ENCODE data around the gene SPATC1L.
A peak's percentile ranks its signal among the peaks of the same experiment; 100 is the strongest.

Gene SPATC1L

GRCh38 chr21:46161633-46162592, 22.3 kb downstream of the SPATC1L start:
- no peak for DNase-seq (ENCODE audit: low read depth in 3 of 3)

GRCh38 chr21:46160907-46161632, 23.2 kb downstream of the SPATC1L start:
- DNase-seq (ENCODE audit: low read depth in 3 of 3): no peak

GRCh38 chr21:46160657-46160906, 23.7 kb downstream of the SPATC1L start:
- no peak for DNase-seq (ENCODE audit: low read depth in 3 of 3)

GRCh38 chr21:46159841-46160656, 24.2 kb downstream of the SPATC1L start:
- DNase-seq (ENCODE audit: low read depth in 3 of 3): no peak

- DNase-seq (ENCODE audit: low read depth in 3 of 3): no peak
Measured at GRCh38 chr21:46159390-46159789, 24.9 kb downstream of the SPATC1L start.

- DNase-seq (ENCODE audit: low read depth in 3 of 3): no peak
Measured at GRCh38 chr21:46158666-46159300, 25.5 kb downstream of the SPATC1L start.

GRCh38 chr21:46157987-46158451, 26.2 kb downstream of the SPATC1L start:
- DNase-seq (ENCODE audit: low read depth in 3 of 3): no peak

DNA sequence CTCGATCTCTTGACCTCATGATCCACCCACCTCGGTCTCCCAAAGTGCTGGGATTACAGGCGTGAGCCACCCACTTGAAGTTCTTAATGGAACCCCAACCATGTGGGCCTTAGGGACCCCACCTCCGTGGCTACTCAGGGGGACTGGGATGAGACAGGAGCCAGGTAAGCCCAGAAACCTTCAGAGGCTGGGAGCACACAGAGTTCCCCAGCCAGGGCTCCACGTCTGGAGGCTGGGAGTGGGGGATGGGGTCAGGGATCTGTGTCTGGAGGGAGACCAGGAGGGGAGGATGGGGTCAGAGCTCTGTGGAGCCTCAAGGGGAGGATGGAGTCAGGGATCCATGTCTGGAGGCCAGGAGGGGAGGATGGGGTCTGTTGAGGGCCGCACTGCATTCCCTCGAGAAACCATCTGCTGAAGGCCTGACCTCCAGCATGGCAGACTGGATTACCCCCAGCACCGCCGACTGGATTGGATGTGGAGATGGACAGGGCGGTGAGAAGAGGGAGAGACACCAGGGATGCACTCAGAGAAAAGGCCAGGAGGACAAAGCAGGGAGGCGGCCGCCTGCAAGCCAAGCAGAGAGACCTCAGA, 26.8 kb downstream of the SPATC1L start:
- DNase-seq (ENCODE audit: low read depth in 3 of 3): no peak

DNA sequence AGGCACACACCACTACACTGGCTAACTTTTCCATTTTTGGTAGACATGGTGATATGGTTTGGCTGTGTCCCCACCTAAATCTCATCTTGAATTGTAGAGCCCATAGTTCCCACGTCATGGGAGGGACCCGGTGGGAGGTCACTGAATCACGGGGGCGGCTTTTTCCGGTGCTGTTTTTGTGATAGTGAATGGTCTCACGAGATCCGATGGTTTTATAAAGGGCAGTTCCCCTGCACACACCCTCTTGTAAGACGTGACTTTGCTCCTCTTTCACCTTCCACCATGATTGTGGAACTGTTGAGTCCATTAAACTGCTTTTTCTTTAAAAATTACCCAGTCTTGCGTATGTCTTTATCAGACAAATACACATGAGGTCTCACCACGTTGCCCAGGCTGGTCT, 27.6 kb downstream of the SPATC1L start:
- no peak for DNase-seq (ENCODE audit: low read depth in 3 of 3)

DNA sequence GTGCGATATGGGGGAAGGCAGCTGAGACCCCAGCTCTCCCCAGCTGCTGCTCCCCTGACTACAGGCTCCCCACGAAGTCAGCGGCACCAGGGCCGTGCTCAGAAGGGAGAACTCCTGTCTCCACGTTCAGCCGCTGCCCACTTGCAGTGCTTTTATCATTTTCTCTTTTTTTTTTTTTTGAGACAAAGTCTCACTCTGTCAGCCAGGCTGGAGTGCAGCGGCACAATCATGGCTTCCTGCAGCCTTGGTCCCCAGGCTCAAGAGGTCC, 27.9 kb downstream of the SPATC1L start:
- DNase-seq (ENCODE audit: low read depth in 3 of 3): no peak

GRCh38 chr21:46155514-46156377, 28.5 kb downstream of the SPATC1L start, which contains the start of gene FTCD:
TSS of gene FTCD (minus strand) at chr21:46155579. CDS start at chr21:46155523, 56 bp downstream.
- DNase-seq (ENCODE audit: low read depth in 3 of 3): no peak

GRCh38 chr21:46154955-46155513, 29.2 kb downstream of the SPATC1L start:
- DNase-seq (ENCODE audit: low read depth in 3 of 3): no peak

- DNase-seq (ENCODE audit: low read depth in 3 of 3): no peak
Measured at GRCh38 chr21:46154155-46154954, 29.9 kb downstream of the SPATC1L start.

DNA sequence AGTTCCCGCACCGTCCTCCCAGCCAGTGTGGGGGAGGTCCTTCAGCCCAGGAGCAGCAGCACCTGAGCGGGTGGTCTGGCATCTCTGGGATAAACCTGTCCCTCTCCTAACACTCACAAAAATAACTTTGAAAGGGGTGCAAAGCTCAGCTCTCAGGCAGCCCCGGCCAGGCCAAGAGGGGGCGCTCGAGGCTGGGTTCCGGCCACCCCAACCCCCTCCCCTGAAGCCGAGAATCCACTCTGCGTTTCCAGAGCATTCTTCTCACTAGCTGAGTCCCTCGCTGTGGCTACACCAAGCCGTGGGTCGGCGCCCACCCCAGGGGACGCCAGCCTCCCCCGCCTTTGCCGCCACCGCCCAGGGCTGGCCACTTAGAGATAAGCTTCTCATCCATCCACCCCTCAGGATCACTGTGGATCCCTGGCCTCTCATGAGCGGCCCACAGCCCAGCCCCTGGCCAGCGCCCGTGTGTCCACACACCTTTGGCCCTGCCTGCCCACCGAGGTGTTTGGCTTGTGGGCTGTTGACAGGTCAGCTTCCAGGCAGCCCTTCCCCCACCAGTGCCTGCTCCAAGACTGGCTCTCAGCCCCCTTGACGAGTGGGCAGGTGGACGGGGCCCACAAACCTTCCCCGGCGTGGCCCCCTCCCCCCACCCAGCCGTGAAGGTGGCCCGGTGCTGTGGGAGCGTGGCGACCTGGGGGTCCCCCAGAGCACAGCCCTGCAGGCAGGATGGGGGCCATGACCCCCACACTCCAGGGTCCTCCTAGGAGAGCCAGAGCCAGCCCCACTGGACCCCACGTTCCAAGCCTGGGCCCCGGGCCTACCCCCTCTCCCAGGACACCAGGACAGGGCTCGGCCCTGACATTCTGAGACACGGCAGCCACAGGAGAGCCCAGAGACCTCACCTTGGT, 30.8 kb downstream of the SPATC1L start:
- peak in 1 of 3 experiments; percentile 46 for DNase-seq (ENCODE audit: low read depth in 3 of 3)

- no peak for DNase-seq (ENCODE audit: low read depth in 3 of 3)
Measured at GRCh38 chr21:46152927-46153246, 31.4 kb downstream of the SPATC1L start.

DNA sequence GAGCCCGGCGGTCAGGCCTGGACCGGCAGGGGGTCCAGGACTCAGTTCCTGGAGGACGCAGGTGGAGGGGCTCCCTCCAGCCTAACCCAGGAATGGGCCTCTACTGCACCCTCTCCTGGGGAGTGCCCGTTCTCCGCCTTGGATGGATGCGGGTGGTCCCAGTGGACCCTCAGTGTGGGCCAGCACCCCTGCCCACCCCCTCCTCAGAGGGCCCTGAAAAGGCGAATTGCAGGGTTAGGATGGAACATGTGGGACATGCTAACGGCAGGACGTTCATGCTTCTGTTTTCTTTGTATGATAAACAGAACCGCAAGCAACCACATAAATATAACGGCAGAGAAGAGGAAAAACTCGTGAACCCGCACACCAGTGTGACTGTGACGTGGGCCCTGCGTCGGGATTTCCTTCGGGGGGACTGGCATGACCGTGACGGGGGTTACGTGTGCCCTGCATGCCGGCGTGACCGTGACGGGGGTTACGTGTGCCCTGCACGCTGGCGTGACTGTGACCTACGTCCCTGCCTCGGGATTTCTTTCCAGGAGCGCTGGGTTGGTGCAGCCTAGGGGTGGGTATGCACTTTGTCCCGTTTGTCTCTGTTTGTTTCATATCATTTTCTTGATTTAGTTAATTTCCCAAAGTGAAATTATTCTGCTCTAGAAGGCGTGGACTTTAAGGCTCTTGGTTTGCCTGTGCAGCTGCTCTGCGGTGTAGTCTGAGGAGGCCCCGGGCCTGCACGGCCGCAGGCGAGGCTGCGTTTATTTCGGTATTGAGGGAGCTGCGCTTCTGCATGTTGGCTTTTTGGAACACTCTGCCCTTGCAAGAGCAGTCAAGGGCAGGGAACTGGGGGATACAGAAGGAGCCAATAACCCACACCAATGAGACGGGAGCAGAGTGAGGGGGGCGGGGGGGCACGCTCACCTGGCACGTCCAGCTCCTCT, 32.0 kb downstream of the SPATC1L start:
- DNase-seq (ENCODE audit: low read depth in 3 of 3): no peak

GRCh38 chr21:46151261-46151988, 32.8 kb downstream of the SPATC1L start:
- no peak for DNase-seq (ENCODE audit: low read depth in 3 of 3)

All from stimulated activated CD4-positive, alpha-beta T cell treated with anti-CD3 and anti-CD28 coated beads, TNF-alpha, amount 100 ng/mL, for 24 hours (primary cell).